ENCODE results near the gene EXT2.

Gene EXT2

DNA sequence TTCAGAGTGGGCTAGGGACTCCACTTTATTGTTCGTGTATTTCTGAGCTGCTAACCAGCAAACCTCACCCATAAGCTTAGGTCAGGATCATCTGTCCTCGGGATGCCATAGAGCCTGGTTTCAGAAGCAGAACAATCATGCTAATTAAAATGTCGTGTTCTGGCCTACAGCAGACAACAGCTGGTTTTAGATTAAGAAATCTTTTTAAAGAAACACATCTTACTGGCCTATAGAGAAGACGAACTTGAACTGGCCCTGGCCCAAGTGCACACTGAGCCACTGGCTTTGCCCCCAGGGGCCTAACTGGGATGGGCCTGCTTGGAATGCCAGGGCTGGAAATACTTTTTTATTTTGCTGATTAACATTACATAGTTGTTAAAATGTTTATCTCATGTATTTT lies 151.2 kb downstream of the EXT2 start:
- no peak for DNase-seq

DNA sequence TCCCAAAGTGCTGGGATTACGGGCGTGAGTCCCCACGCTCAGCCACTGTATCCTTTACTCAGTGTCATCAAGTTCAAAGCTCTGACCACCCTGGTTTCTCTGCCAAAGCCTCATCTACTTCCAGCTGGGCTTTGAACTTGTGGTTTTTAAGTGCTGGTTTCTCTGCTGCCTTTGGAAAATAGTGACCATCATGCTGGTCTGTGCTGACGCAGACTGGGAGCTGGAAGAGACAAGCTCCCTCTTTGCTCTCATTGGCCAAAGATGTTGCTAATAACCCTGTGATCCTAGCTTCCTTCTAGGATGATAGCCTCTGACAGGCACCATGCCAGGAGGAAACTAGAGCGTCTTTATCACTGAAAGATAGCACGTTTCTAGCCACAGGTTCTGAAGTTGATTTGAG lies 152.0 kb downstream of the EXT2 start:
- no peak for DNase-seq

DNA sequence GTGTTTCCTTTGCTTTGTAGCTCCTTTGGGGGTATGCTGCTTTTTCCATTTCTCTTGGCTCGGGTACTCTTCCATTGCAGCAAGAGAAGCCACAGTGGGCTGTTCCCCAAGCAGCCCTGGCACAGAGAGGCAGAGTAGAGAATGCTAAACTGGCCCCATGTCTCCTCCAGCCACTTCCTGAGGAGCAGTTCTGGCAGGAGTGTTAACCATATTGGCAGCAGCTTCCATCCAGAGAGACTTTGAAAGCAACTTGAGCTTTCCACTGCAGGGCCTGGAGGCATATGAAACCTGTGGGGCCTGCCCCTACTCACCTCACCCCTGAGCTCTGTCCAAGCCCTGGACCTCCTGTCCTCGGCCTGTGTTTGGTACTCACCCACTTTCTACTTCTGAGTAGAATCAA lies 152.6 kb downstream of the EXT2 start:
- DNase-seq, result no peak

DNA sequence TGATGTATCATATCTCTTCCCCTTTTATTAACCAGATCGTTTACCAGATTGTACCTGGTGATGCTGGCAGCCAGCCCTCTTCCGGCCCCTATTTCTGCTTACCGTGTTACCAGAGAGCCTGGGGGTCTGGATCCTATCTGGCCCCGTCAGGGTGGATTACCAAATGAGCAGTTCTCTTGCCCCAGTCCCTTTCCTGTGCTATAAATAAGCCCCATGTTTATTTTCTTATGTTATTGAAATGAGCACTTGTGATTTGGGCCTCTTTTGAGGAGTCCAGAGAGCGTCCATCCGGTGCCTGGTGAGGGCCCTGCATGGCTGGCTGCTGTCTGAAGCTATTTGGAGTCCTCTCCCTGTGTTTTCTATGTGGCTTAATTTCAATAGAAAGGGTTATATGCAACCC lies 154.9 kb downstream of the EXT2 start:
- DNase-seq, result no peak

DNA sequence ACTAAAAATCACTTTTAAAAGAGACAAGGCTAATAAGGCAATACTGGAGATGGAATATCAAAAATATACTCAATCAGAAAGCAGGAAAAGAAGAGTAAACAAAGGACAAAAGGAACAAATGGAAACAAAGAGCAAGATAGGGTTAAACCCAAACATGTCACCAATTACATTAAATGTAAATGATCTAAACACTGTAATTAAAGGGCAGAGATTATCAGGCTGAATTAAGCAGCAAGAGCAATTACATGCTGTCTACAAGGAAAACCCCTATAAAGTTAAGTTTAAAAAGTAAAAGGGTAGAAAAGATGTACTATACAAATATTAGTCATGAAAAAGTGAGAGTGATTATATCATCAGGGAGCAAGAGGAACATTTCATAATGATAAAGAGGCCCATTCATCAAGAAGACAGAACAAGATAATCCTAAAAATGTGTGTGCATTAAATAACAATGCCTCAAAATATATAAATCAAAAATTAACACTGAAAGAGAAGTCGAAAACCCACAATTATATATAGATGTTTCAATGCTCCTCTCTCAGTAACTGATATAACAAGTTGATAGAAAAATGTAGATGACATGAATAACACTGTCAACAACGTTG lies 157.6 kb downstream of the EXT2 start:
- no peak for DNase-seq

DNA sequence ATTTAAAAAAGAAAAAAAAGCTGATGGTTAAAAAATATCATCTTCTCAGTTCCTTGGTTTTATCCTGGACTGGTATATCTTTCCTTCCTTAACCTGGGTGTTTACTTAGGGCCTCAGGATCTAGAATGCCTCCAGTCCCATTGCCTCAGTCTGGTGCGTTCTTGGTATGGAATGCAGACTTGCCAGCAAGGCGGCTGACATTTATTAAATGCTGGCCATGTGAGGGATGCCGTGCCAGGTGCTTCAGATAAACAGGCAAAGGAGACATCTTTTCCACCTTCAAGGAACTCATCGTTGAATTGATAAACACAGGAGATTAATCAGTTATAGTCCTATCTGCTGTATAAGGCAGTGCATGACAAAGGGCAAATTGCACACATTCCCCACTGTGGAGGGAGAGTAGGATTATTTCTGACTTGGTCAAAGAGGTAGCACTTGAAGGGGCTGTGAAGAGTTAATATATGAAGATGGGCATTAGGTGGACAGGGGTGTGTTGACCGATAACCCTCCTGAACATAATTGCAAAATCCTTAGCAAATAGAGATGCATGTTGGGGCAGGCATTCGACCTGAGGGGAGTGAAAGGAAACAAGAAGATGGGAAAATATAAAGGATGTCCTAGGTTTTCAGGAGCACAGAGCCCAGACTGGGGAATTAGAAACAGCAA lies 160.1 kb downstream of the EXT2 start:
- no peak for DNase-seq

DNA sequence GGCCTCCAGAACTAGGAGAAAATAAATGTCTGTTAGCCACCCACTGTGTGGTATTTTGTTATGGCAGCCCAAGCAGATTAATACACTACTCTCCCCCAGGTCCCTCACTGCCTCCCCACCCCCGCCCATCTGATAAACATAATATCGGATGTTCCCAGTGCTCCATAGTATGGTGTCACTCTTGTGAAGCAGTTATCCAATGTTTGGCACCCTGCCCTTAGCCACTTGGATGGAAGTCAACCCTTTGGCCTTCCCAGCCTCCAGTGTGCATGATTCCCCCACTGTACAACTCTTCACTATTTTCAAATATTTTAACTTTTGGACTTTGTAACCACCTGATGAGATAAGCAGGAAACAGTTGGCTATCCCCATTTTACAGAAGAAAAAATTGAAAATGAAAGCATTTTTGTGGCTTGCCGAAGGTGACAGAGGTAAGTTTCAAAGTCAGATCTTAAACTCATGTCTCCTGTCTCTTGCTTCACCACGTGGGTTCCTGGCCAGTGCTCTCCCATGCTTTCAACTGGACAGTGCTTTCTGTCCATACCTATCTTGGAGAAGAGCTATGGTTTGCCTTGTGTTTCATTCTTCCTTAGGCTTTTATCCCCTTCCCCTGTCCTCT lies 161.3 kb downstream of the EXT2 start:
- DNase-seq, result peak in 1 of 5 experiments; percentile 59

DNA sequence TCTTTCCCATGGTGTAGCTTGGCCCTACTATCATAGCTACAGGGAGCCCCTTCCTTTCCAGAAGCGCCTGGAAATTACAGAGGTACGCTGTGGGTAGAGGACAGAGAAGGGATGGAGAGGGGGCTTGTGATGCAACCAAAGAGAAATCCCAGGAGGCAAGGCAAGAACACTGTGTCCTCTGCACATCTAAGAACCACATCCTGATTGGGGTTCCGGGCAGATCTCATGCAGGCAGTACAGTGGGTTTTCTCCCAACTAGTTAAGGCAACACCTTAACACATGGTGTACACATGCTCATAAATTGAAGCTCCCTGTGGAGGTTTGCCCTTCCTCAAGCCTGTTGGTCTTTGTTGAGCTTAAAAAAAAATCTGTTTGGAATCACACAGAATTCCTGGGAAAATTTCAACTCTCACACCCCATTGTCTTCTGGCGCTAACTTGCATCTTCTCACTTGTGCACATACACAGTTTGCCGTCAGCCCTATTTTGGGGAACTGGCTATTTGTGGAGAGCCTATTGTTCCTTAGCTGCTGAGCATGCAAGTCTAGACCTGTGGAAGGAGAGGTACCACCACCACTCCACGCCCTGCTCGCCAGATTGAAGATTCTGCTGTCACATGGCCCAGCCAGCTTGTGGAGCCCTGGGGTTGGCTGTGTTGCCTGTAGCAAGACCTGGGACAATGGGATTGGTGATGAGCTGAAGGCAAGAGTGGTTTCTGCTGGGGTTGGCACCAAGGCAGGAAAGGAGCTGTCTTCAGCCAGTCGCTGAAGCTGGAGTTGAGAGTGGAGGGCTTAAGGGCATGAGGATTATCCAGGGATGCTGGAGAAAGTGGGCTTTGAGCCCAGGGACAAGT lies 162.1 kb downstream of the EXT2 start:
- DNase-seq, result peak in 1 of 5 experiments; percentile 51

DNA sequence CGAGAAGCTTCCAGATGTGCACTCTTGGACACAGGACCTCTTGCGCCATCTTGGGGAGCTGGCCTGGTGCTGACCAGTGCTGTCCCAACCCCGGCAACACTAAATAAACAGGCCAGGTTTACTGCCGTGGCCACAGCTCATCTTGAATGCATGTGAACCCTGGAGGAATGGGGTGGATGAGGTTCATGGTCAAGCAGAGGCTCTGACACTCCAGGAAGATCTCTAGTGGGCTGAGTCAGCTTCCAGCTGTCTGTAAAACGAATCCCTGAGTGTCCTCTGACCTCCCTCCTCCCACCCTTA lies 162.7 kb downstream of the EXT2 start:
- DNase-seq, result no peak

DNA sequence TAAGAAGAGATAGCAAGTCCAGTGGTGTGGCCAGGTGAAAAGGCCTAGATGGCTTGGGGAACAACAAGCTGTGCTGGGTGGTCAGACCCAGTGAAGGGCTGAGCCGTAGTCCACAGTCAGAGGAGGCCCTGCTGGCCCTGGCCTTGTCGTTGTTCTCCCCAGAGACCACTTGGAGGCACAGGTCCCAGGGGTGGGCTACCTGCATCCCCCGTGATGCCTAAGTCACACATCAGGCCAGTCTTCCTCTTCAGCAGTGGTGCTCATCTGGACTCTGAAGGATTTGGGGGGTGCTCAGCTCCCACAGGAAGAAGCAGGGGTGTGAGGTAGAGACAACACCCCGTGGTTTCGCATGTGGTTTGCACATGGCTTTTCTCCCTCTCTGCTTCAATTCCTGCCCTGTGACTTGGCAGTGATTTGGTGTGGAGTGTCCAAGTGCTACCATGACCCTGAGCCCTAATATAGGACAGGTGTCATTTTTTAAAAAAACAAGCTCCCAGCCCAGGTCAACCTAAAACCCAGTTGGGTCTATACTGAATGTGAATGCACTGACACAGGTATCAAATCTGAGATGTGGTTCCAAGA lies 163.5 kb downstream of the EXT2 start:
- peak in 1 of 5 experiments; percentile 14 for DNase-seq

DNA sequence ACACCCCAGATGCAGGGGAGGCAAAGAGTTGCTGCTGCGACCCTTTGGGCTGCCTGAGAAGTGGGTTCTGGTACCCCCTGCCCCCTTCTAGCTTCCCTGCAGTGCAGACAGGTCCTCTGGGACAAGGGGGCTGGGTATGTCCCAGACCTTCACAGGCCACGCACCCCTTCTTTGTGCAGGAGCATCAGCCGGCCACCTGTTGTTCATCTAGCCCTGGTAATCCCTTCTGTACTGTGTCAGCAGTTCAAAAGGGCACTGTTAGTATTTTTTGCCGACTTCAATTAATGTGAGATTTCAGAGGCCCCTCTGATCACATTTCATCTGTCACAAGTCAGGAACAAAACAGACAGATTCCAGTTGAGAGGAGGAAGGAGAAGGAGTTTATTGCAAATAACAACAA lies 164.6 kb downstream of the EXT2 start:
- DNase-seq, result no peak

DNA sequence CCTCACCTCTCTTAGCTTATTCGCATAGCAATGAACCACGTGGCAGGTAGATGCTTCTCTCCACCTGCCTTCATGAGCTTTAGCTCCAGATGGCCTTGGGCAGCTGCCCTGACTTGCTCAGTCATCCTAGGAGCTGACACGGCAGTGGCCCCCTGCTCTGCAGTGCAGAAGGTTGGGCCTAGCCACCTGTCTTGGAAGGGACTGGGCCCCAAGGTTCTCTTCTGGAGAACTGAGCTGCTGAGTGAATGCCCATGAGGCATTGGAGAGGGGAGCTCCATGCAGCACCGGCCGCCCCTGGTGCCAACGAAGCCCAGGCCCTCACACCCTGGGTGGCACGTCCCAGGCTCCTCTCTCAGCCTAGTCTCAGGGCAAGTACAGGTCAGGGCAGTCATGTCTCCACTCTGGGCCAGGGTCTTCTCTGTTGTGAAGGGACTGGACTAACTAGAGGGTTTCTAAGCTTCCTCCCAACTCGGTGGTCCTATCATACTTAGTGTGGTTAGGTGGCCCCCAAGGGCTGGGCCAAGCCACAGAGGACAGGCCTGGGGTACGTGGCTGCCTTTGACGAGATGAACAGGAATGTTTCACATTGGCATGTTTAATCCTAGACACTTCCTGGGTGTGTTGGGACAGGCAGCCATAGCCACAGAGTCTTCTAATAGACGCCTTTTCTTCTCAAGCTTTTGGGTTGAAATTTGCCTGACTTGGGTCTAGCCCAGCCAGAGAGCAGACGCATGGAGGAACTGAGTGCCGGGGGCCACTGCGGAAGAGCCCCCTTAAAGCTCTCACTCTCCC lies 166.5 kb downstream of the EXT2 start:
- DNase-seq, result no peak

DNA sequence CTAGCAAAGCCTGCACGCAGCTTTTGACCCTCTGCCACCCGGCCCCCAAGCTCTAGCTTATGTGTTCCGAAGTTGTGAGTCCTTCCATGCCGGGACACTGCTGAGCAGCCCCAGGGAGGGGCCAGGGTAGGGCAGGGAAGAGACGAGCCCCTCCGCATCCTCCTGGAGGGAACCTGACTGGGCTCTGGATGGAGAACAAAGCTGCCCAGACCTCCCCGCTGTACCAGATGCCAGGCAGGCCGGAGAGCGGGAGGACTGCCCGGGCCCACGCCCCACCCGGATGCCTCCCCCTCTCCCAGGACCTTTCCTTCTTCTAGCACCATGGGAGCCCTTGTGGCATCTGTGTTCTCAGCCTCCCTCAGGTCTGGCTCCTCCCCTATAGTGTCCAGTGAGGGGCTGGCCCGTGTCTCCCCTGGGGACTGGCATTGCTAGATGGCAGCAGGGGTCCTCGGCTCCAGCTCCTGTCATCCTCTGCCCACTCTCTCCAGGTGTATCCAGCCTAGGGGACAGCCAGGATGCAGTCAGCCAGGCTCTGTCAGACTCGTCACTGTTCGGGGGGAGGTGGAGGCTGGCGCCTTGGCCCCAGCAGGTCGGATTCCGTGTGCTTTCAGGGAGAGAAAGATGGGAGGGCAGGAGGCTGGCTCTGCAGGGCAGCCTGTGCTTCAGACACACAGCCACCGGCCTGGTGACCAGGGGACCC lies 168.4 kb downstream of the EXT2 start:
- no peak for DNase-seq

DNA sequence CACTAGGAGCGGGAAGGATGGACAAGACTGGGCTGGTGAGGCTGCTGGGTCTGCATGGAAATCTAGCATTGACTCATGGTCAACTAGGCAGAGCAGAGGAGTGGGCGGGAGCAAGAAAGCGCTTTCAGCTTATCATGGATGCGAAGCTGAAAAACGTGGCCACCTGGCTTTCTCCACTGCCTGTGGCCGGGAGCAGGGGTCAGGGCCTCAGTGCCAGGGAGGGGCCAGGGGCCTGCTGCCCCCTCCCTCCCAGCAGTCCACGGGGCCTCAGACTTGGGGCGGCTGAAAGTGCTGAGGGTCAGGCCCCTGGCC lies 168.9 kb downstream of the EXT2 start:
- no peak for DNase-seq

DNA sequence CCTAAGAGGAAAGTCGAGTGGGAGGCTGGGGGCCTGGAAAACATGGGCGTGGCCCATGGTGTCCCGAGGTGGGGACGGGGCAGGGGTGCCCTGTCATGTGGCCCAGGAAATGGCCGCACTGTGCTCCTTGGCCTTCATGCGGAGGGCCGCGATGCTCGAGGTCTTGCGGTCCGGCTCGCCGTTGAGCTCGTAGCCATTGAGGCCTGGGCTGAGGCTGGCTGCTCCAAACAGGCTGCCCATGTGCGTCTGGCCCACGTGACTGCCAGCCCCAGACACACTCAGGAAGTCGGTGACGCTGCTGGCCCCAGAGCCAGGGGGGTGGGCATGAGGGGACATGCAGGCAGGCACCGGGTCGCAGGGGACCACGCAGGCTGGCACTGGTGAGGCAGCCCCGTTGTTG lies 169.3 kb downstream of the EXT2 start:
- DNase-seq, result no peak

DNA sequence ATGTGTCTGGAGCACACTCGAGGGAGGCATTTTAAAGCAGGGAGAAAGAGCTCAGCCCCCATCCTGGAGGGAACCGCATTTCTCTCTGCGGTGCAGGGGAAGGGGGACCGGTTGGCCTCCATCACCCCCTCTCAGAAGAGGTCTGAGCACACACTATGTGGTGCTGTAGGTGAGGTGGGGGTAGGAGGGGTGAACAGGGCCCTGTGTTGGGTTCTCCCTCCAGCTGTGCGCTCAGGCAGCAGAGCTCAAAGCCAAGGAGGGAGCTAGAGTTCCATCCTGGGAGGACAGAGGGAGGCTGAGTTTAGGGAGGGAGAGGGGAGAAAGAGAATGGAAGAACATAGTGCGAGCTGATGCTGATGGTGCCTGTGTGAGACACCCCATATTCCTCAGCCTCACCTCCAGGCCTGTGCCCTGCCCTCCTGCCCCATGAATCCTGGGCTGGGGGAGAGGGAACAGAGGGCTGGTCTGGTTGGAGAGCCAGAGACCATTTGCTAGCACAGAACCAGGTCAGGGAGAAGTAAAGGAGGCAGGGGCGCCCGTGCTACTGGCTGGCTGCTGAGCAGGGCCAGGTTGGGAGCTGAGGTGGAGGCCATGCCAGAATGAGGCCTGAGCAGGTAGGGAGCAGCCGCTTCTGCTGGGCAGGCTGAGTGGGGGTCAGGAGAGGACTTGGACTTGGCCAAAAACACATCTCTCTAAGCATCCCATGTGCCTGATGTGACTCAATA lies 170.7 kb downstream of the EXT2 start:
- DNase-seq, result no peak

DNA sequence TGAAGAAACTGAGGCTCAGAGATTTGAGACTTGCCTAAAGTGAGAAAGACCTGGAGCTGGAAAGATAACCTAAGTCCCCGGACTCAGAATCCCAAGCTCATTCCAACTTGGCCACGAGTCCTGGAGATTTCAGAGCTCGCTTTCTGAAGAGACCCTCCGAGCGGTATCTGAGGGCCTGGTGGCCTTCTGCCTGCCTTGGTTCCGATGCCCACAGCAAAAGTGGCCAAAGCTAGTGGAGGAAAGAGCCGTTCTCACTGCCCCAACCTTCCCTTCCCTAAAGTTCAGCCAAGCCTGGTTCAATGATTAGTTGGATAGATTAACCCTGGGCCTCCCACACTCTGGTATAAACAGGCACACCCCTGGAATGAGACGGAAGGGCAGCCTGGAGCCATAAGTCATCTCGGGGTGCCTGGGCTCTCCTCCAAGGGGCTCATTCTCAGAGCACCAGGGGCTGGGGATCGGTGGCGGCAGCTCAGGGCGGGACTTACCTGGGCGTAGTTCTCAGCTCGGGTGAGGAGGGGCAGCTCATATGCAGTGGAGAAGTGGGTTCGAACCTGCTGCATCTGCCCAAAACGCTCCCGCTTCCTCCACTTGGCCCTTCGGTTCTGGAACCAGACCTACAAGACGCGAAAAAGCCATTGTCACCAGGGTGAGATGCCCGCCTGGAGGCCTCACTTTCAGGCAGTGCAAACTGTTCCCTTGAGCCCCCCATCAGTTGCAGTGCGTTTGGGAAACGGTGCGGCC lies 171.7 kb downstream of the EXT2 start:
- DNase-seq, result no peak

DNA sequence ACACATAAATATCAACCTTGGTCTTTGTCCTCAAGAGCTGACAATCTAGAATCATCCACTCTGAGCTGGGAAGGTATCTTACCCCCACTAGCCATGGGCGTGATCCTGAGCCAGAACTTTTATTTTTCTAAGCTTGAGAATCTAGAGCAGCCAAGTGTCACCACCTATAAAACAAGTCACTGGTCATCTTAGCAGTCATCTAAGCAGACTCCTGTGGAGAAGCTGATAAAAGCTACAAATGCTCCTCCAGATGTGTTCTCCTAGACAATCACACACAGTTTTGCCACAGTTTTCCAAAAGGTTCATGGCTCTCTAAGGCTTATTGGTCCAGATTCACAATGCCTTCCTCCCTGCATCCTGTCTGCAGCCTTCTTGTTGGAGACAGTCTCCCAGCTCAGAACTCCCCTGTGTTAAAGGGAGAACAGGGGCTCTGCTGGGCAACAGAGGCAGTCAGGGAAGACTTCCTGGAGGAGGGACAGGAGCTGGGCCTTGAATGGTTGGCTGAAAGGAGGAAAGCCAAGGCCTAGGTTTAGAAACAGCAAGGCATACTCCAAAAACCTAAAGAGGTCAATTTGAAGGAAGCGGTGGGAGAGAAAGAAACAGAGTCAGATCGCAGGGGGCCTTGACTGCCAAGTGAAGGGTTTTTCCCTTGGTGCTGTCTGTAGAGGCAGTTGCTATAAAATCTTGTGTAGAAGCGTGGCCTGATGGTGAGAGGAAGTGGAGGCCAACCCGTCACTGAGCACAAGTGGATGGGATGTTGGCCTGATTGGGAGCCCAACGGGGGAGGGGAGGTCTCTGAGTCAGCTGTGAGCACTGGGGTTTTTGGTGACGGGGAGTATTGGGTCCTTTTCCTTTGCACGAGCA lies 172.5 kb downstream of the EXT2 start:
- DNase-seq, result peak in 1 of 5 experiments; percentile 10

DNA sequence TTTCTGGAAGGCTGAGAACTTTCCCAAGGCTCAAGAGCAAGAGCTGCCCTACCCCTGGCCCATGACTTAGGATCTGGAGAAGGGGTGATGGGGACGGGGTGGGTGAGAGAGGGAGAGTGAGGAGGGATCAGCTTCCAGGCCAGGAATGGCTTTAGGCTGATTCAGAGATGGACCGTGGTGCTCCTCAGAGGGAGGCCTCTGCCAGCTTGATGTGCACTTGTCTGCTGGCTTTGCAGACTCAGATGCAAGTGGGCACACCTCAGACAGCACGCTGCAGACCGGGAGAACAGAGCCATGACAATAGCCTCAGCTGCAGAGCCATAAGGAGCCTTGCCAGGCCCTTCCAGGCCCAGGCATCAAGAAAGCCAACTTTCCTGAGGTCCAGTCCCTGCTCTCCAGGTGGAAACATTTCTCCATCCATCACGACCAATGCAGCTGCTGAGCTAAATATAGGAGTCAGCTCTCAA lies 173.2 kb downstream of the EXT2 start:
- no peak for DNase-seq
